ENCODE results near the gene STK16. TPM values are rescaled to one million over a fixed set of nuclear protein-coding genes. Genes with fewer than 3 reads are reported as not detected.

Gene STK16
- total and polyA plus RNA-seq, 2 of the 13 experiments (the other 11 are each of a cell fraction or from before 2014, with no cell fraction given), result 28.0 to 50.9 TPM

GRCh38 chr2:219249203-219249980 lies 4.1 kb downstream of the STK16 start (continued):
- no peak for TF ChIP-seq KAT2B (IDR thresholded peaks at IDR 0.05; ENCODE audit: borderline replicate concordance, low read depth, low read length)
- no peak for TF ChIP-seq ZNF3 (CRISPR knock-in tag; IDR thresholded peaks at IDR 0.05)
- TF ChIP-seq CCDC6 (CRISPR knock-in tag; IDR thresholded peaks at IDR 0.05), result no peak
- no peak for TF ChIP-seq ZNF44 (CRISPR knock-in tag; IDR thresholded peaks at IDR 0.05)
- TF ChIP-seq ZNF878 (CRISPR knock-in tag; IDR thresholded peaks at IDR 0.05), result peak; percentile 82; the same call in 1 of the 2 replicates
- TF ChIP-seq ZNF670 (CRISPR knock-in tag; IDR thresholded peaks at IDR 0.05; ENCODE audit: borderline replicate concordance), result peak; percentile 92; the same call in 1 of the 2 replicates
- peak; percentile 11; the same call in 1 of the 2 replicates for TF ChIP-seq YEATS2 (CRISPR knock-in tag; IDR thresholded peaks at IDR 0.05; ENCODE audit: borderline replicate concordance)
- TF ChIP-seq TBX2 (CRISPR knock-in tag; IDR thresholded peaks at IDR 0.05; ENCODE audit: borderline replicate concordance), result peak; percentile 95
- TF ChIP-seq SUZ12 (IDR thresholded peaks at IDR 0.05; ENCODE audit: low read depth, low read length), result no peak
- 0 out of 2 replicates have a peak, but pooled peaks have one; percentile 19 for TF ChIP-seq ZNF720 (CRISPR knock-in tag; IDR thresholded peaks at IDR 0.05)
- peak; percentile 63; the same call in 1 of the 2 replicates for TF ChIP-seq CHD2 (IDR thresholded peaks at IDR 0.05; ENCODE audit: low read depth, low read length)
- TF ChIP-seq IRF9 (CRISPR knock-in tag; IDR thresholded peaks at IDR 0.05; ENCODE audit: borderline replicate concordance), result peak; percentile 49
- peak; percentile 83 for TF ChIP-seq GATAD2A (CRISPR knock-in tag; IDR thresholded peaks at IDR 0.05)
- TF ChIP-seq ZMAT5 (CRISPR knock-in tag; IDR thresholded peaks at IDR 0.05; ENCODE audit: borderline replicate concordance, low read depth), result no peak
- TF ChIP-seq ZNF674 (CRISPR knock-in tag; IDR thresholded peaks at IDR 0.05; ENCODE audit: low read depth), result no peak
- no peak; the same call in 1 of the 2 replicates for TF ChIP-seq TFDP2 (CRISPR knock-in tag; IDR thresholded peaks at IDR 0.05)
- TF ChIP-seq ZNF326 (CRISPR knock-in tag; IDR thresholded peaks at IDR 0.05; ENCODE audit: borderline replicate concordance), result no peak
- no peak for TF ChIP-seq RNF219 (CRISPR knock-in tag; IDR thresholded peaks at IDR 0.05)
- no peak for TF ChIP-seq STAG1 (CRISPR knock-in tag; IDR thresholded peaks at IDR 0.05)
- no peak; the same call in 1 of the 2 replicates for TF ChIP-seq FLYWCH1 (CRISPR knock-in tag; IDR thresholded peaks at IDR 0.05)
